Common myeloid progenitor, CD34-positive (primary cell): ENCODE measurements around the gene CYLC1.

Experiments used
- CTCF ChIA-PET: fragments of 350-600 bp; sonication (Branson Sonifier 250); formaldehyde crosslinking; loops from one replicate; lab custom pipeline; 2021; ENCODE audit warnings: antibody characterized with exemption; lab: Charles Lee
- POLR2A ChIA-PET: fragments of 350-600 bp; sonication (Branson Sonifier 250); formaldehyde crosslinking; loops from one replicate; lab custom pipeline; 2021; ENCODE audit warnings: antibody characterized with exemption; lab: Charles Lee
- DNase-seq, 3 donors: peaks; one replicate each; pipeline versions ENCODE4 v3.0.0 to v3.0.0-alpha.2; 2013
- H3K27ac ChIP-seq, 2 experiments: 1 replicate in 1 of 2; 2 replicates in 1 of 2; pipeline ENCODE4 v1.7.0; 2013; ENCODE audit warnings: inconsistent platforms in 2 of 2, low read length in 2 of 2, mild to moderate bottlenecking in 2 of 2, low read depth in 1 of 2, moderate library complexity in 1 of 2; ENCODE audit not compliant: severe bottlenecking in 2 of 2, insufficient read depth in 1 of 2, poor library complexity in 1 of 2
- H3K27me3 ChIP-seq, 5 experiments: replicated peaks in 2 of 5; 1 replicate in 3 of 5; 2 replicates in 2 of 5; pipeline versions ENCODE4 v1.6.1 to v1.7.0; 2013; ENCODE audit warnings: low read length in 4 of 5, mild to moderate bottlenecking in 2 of 5, moderate library complexity in 2 of 5, inconsistent platforms in 1 of 5; ENCODE audit not compliant: insufficient read depth in 5 of 5, control insufficient read depth in 4 of 5
- H3K36me3 ChIP-seq, 4 experiments: 1 replicate in 2 of 4; 2 replicates in 2 of 4; pipeline versions ENCODE4 v1.6.1 to v1.7.0; 2013; ENCODE audit warnings: low read length in 3 of 4, control low read depth in 1 of 4, mild to moderate bottlenecking in 1 of 4; ENCODE audit not compliant: control insufficient read depth in 4 of 4, insufficient read depth in 4 of 4
- H3K4me1 ChIP-seq, 4 experiments: 1 replicate in 3 of 4; 2 replicates in 1 of 4; pipeline versions ENCODE4 v1.6.1 to v1.7.1; 2013; ENCODE audit warnings: low read length in 3 of 4, mild to moderate bottlenecking in 3 of 4, control low read depth in 1 of 4, inconsistent platforms in 1 of 4, moderate library complexity in 1 of 4; ENCODE audit not compliant: control insufficient read depth in 4 of 4, insufficient read depth in 4 of 4; ENCODE audit errors: control extremely low read depth in 1 of 4
- H3K4me3 ChIP-seq, 7 experiments: 1 replicate in 4 of 7; 2 replicates in 3 of 7; pipeline versions ENCODE4 v1.5.1 to v1.7.0; 2013; ENCODE audit warnings: mild to moderate bottlenecking in 7 of 7, low read length in 6 of 7, moderate library complexity in 6 of 7, inconsistent platforms in 2 of 7, low read depth in 2 of 7, control low read depth in 1 of 7; ENCODE audit not compliant: insufficient read depth in 4 of 7, control insufficient read depth in 1 of 7; ENCODE audit errors: extremely low read depth in 1 of 7
- H3K9me3 ChIP-seq, 5 experiments: 1 replicate in 4 of 5; 2 replicates in 1 of 5; pipeline versions ENCODE4 v1.6.1 to v1.7.1; 2013; ENCODE audit warnings: low read length in 4 of 5, mild to moderate bottlenecking in 2 of 5, inconsistent platforms in 1 of 5, low read depth in 1 of 5, moderate library complexity in 1 of 5; ENCODE audit not compliant: control insufficient read depth in 4 of 5, insufficient read depth in 2 of 5; ENCODE audit errors: control extremely low read depth in 1 of 5
- WGBS: methylation state at CpG from one replicate; pipeline ENCODE4 v1.1.5; 2013; ENCODE audit not compliant: insufficient coverage; 5-methylcytosine and 5-hydroxymethylcytosine counted together

CYLC1 gene

GRCh38 chrX:83906921-83907320 lies 46.0 kb downstream of the CYLC1 start:
- CTCF ChIA-PET: no interaction called here

DNA sequence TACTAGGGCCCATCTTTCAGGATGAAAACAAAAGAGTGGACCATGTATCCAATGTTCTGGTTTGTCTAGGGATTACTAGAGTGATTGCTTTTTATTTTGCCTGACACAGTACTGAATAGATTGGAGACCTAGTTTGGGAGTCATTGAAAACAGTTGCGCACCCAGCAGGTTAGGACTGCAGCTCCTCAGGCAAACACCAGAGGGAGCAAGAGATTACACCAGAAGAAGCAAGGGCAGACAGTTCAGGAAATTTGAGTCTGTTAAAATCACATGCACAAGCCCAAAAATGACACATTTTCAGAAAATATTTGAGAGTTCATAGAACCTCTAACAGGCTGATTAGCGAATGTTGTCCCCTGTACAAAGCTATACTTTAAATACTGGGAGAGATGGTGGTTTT lies 55.6 kb downstream of the CYLC1 start:
- Histone ChIP-seq H3K9me3 (no peaks in the 10 kb centered on the region), H3K36me3 (no peaks in the 10 kb centered on the region), H3K27ac (no peak overlapping the region), H3K27me3 (no peaks in the 10 kb centered on the region), H3K4me1 (no peaks in the 10 kb centered on the region), H3K4me3 (no peak overlapping the region)
- POLR2A ChIA-PET: no interaction called here
- CTCF ChIA-PET: no interaction called here
- DNase-seq: peak in 2 of 3 donors; percentile 18 to 19
- WGBS: 38% methylated on average over 1 of the region's 2 CpGs

More at GRCh38 chrX:83906921-83907320, 46.0 kb downstream of the CYLC1 start:
- Histone ChIP-seq H3K27me3 (no peaks in the 10 kb centered on the region), H3K36me3 (no peaks in the 10 kb centered on the region), H3K4me1 (no peaks in the 10 kb centered on the region), H3K27ac (no peak overlapping the region), H3K9me3 (no peaks in the 10 kb centered on the region), H3K4me3 (no peak overlapping the region)
- POLR2A ChIA-PET: no interaction called here
- no CpG with 5 or more reads among the region's 3 CpGs for WGBS
- DNase-seq: no peak

DNA sequence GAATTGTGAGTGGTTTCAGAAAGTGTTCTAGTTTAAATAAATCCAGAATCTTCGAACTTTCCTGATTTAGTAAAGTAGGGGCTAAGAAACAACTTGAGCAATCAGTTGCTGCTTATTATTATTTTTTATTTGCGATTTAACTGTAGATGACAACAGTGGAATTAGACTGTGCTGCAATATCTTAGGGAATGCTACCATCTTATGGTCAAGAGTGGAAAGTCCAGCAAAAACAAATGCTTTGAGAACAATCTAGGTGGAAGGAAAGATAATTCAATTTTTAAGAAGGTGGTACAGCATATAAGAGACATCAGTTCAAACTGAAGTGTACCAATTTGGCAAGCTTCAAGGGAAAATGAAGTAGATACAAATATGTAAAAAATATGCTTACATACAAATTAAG lies 73.3 kb downstream of the CYLC1 start:
- Histone ChIP-seq H3K4me3 (no peak overlapping the region), H3K9me3 (no peaks in the 10 kb centered on the region), H3K27ac (no peak overlapping the region), H3K27me3 (no peaks in the 10 kb centered on the region), H3K36me3 (no peaks in the 10 kb centered on the region), H3K4me1 (no peaks in the 10 kb centered on the region)
- no peak for DNase-seq
- ChIA-PET CTCF (no interaction called here), POLR2A (no interaction called here)
- 78% methylated on average over 2 of the region's 2 CpGs for WGBS
